ENCODE measurements around the gene KARS1.

Gene KARS1

DNA sequence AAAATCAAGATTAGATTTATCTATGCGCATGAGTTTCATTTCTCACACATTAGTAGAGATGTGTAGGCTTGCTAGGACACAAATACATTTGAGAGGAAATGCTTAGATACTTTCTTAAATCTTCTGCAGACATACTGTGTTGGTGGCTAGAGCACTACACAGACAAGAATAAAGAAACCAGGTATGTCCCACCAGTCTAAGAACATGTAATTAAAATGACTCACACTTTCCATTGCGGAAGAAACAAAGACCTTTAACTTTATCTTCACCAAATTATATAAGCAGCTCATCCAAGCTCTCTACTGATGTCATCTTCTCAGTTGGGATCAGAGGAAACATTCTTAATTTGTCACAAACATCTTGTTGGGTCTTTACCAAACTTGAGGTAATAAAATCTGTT lies 68.7 kb downstream of the KARS1 start:
- no peak for FAIRE-seq

DNA sequence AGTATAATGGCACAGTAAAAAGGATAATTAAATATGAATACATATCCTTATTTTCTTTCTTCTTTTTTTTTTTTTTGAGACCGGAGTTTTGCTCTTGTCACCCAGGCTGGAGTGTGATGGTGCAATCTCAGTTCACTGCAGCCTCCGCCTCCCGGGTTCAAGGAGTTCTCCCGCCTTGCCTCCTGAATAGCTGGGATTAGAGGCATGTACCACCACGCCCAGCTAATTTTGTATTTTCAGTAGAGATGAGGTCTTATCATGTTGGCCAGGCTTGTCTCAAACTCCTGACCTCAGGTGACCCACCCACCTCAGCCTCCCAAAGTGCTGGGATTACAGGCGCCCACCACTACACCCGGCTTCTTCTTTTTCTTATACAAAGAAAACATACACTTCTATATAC lies 69.3 kb downstream of the KARS1 start:
- FAIRE-seq: no peak
